ENCODE data around the gene CELF2.

CELF2 gene

GRCh38 chr10:11154849-11155498 is 137.3 kb downstream of the CELF2 start:
- no peak for DNase-seq (ENCODE audit: low read depth in 2 of 2)

GRCh38 chr10:11156480-11156879 is 138.8 kb downstream of the CELF2 start:
- DNase-seq (ENCODE audit: low read depth in 2 of 2) = no peak

DNA sequence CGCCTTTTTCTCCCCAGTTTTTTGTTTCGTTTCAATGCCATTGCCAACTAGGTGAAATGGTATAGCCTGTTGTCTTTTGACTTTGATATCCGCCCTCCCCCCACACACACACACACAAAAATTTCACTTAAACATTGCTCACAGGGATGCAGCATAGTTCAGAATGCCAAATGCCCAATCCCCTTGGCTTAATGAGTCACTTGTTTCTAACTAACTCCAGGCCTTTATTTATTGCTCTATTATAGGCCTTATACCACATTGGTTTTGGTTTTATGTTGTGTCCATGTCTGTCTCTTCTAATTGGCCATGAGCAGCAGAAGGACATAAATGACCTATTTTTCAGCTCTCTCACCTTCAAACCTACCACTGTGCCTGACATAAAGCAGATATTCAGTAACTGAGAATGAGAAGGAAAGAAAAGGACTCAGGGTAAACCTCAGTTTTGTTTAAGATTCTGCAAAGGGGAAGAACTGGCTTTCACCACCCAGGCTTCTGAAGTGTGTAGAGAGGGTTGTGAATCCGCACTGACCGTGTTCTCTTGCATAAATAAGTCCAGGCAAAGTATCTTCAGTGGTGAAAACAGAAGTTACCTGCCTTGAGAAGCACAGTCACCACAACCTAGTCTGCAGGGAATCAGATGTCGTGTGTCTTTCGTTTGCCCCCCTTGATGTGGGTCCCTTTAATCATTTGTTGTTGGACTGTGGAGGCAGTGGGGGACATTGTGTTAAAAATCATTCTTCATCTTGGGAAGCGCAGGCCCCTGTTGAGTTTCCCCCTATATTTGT is 139.8 kb downstream of the CELF2 start:
- DNase-seq (ENCODE audit: low read depth in 2 of 2) = no peak

- no peak for DNase-seq (ENCODE audit: low read depth in 2 of 2)
Measured at GRCh38 chr10:11158080-11158479, 140.4 kb downstream of the CELF2 start.

GRCh38 chr10:11159543-11160215 is 142.0 kb downstream of the CELF2 start:
- no peak for DNase-seq (ENCODE audit: low read depth in 2 of 2)

GRCh38 chr10:11161096-11161495 is 143.4 kb downstream of the CELF2 start:
- no peak for DNase-seq (ENCODE audit: low read depth in 2 of 2)

GRCh38 chr10:11161910-11162309 is 144.2 kb downstream of the CELF2 start:
- DNase-seq (ENCODE audit: low read depth in 2 of 2) = no peak

GRCh38 chr10:11162828-11163599 is 145.3 kb downstream of the CELF2 start:
- DNase-seq (ENCODE audit: low read depth in 2 of 2) = peak; percentile 61 to 71

- DNase-seq (ENCODE audit: low read depth in 2 of 2) = no peak
Measured at GRCh38 chr10:11163780-11164550, 146.3 kb downstream of the CELF2 start.

GRCh38 chr10:11164551-11164802 is 146.8 kb downstream of the CELF2 start:
- DNase-seq (ENCODE audit: low read depth in 2 of 2) = no peak

DNA sequence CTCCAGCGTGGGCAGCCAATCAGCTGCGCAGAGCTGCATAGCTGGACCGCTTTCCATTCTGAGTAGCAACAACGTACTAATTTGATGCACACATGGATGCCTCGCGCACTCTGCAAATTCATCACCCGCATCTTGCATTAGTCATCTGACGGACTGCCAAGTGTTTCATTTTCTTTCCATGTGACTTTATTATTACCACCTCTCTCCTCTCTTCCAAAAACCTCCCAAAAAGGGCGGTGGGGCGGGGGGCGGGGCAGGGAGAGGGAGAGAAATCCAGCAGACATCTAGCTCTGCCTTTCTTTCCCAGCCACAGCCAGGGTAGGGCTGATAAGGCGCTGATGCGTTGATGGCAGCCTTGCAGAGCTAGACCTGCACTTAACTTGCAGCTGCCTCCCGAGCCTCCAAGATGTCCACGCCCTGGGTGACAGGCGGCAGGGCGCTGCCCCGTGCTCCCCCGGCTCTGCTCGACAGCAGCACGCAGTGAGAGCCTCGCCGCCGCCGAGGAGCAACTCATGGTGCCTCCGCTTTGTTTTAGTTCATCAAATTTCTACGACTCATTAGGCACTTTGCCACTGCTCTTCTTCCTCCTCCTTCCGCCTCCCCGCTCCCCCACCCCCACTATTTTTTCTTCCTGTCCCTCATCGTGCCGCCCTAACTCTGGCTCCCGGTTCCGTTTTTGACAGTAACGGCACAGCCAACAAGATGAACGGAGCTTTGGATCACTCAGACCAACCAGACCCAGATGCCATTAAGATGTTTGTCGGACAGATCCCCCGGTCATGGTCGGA is 147.3 kb downstream of the CELF2 start:
- peak; percentile 66 to 70 for DNase-seq (ENCODE audit: low read depth in 2 of 2)

DNA sequence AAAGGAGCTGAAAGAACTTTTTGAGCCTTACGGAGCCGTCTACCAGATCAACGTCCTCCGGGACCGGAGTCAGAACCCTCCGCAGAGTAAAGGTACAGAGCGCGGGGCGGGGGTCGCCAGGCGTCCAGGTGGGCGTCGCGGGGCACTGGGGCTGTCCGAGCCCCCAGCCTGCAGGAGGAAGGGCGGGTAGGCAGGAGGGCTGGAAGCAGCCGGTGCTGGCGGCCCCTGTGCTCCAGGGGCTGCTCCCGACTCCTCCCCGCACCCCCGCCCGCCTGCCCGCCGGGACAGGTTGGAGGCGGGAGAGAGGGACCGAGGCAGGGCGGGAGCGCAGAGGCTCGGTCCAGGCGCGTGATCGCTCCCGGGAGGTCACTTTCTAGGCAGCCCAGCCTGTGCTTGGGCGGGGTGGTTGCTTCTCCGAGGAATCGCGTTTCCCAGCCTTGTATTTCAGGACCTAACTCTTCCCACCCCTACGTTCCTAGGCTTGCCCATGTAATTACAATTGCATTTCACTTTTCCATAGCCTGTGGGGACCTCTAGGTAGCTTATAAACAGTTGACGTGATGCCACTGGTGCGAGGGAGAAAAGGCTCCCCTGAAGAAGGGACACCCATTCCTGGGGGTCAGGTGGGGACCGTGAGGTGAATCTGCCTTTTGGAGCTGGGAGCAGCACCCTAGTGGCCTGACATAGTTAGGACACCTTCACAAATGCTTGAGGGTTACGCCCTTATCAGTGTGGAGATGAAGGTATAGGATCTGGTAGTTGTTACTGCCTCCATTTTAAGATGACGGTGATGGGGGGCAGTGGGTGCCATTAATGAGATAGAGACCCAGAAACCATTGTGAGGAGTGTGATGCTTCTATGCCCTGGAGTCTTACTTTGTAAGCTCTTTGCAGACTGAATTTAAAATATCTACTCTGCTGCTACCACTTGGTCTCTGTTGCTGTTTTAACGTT is 148.2 kb downstream of the CELF2 start:
- DNase-seq (ENCODE audit: low read depth in 2 of 2) = peak; percentile 63 to 64

DNA sequence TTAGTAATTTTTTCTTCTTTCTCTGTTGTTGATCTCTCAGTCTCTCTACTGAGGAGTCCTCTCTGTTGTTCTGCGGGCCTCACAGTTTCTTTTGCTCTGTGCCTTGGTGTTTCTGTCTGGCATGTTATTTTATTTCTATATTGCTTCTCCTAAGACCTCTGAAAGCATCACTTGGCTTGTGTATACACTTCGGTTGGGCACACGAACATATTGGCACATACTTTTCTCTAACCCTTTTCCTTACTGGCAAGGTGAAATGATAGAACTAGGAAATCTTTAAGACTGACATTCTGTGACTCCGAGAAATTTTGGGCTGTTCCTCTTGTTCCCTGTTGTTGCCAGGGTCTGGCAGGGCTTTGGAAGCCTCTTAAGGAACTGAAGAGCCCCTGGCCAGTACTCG is 148.9 kb downstream of the CELF2 start:
- DNase-seq (ENCODE audit: low read depth in 2 of 2) = no peak

- DNase-seq (ENCODE audit: low read depth in 2 of 2) = no peak
Measured at GRCh38 chr10:11167233-11167966, 149.7 kb downstream of the CELF2 start.

DNA sequence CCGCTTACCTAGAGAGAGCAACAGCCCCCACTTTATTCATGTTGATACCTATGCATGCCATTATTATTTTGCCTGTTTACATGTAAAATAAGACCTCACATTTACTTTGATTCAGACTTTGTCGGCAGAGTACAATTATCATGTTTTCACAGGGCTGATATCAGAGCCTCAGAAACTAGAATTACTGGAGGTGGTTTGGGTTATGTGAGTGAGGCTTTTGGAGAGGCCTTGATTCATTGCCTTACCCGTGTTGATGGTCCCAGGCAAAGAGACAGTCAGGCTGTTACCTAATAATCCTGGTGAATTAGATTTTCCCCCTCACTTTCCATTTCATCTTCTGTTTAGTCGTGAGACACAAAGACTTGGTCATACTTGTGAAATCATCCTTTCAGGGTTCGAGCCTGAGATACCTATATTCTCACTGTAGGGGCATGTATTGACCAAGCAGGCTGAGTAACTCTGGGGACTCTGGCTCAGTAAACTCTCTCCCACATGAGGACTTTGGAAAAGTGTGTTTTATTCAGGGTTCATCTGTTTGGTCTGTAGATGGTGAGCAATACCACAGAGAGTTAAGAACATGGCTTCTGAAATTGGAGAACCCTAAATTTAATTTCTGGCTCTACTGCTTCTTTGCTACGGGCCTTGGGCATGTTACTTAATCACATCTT is 150.9 kb downstream of the CELF2 start:
- no peak for DNase-seq (ENCODE audit: low read depth in 2 of 2)

- DNase-seq (ENCODE audit: low read depth in 2 of 2) = no peak
Measured at GRCh38 chr10:11169976-11170375, 152.3 kb downstream of the CELF2 start.

DNA sequence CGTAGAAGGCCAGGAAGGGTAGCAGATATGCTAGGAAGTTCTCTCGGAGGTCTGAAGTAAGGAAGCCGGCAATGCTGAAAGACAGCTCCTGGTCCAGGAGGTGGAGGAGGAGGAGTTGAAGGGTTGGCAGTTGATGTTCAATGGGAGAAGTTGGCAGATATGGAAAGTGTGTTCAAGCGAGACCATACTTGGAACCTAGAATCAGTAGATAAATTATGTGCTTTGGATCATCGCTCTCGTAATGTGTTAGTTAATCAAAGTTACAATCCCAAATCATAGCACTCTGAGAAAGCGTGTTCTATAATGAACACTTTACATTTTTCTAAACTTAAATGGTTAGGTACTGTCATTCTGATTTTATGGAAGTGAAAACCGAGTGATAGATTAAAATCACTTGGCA is 152.9 kb downstream of the CELF2 start:
- no peak for DNase-seq (ENCODE audit: low read depth in 2 of 2)
